ENCODE measurements around the gene RANBP10.

RANBP10 gene

DNA sequence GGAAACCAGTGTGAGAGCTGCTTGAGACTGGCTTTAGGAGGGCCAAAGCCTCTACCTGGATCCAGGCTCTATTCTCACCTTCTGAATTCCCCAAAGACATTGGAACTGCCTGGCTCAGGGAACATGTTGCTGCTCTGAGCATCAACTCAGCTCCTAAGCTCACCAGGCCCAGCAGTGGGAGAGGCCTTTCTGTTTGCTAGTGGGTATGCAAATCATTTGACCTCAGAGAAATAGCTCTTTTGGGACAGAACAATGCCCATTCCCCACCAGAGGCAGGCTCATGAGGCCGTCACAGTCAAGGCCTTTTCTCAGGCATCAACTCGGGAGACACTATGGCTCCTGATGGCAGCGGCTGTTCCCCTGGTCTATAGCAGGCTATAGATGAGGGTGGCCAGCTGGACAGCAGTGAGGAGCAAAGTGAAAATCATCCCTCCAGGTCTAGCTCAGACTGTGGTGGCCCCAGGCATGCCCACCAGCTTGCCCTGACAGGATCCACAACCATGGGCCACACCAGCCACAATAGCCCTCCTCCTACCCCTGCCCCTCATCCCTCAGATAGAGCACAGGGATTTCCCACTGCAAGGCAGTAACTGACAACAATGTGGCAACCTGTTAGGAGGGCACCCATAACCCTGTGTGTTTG, 56.8 kb downstream of the RANBP10 start:
- TF ChIP-seq, protein P1, sequence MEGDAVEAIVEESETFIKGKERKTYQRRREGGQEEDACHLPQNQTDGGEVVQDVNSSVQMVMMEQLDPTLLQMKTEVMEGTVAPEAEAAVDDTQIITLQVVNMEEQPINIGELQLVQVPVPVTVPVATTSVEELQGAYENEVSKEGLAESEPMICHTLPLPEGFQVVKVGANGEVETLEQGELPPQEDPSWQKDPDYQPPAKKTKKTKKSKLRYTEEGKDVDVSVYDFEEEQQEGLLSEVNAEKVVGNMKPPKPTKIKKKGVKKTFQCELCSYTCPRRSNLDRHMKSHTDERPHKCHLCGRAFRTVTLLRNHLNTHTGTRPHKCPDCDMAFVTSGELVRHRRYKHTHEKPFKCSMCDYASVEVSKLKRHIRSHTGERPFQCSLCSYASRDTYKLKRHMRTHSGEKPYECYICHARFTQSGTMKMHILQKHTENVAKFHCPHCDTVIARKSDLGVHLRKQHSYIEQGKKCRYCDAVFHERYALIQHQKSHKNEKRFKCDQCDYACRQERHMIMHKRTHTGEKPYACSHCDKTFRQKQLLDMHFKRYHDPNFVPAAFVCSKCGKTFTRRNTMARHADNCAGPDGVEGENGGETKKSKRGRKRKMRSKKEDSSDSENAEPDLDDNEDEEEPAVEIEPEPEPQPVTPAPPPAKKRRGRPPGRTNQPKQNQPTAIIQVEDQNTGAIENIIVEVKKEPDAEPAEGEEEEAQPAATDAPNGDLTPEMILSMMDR (IDR thresholded peaks at IDR 0.05; ENCODE audit: borderline replicate concordance, insufficient read depth, low read depth, low read length) = no peak
- H3K4me3 ChIP-seq (ENCODE audit: low read depth, low read length) = no peak overlapping the region

DNA sequence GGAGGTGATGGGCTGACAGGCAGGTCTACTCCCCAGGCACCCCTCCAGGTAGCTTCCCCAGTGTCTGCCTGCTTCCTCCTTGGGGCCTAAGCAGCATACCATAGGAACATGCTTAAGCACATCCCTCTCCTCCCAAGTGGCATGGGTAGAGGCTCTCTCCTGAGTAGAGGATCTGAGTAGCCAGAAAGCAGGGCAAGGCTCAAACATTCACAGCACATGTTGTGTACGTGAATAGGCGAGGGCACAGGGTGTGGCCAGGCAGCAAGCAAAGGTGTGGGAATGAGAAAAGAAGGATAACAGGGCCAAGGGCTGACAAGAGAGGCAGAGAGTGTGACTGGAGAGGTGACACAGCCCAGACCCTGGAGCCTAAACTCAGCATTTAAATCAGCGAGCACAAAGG, 57.5 kb downstream of the RANBP10 start:
- TF ChIP-seq, protein P1 (IDR thresholded peaks at IDR 0.05; ENCODE audit: borderline replicate concordance, insufficient read depth, low read depth, low read length) = no peak
- no peak overlapping the region for H3K4me3 ChIP-seq (ENCODE audit: low read depth, low read length)

DNA sequence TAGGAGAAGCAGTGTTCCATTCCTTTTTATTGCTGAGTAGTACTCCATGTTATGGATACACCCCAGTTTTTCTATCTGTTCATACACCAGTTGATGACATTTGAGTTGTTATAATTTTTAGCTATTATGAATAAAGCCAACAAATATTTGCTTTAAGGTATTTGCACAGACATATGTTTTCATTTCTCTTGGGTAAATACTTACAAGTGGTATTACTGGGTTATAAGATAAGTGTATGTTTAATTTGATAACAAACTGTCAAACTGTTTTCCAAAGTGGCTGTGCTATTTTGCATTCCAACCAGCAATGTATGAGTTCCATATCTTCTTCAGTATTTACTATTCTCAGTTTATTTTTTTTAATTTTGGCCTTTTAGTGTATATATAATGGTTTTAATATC, 59.5 kb downstream of the RANBP10 start:
- H3K4me3 ChIP-seq (ENCODE audit: low read depth, low read length) = no peak overlapping the region
- TF ChIP-seq, protein P1 (IDR thresholded peaks at IDR 0.05; ENCODE audit: borderline replicate concordance, insufficient read depth, low read depth, low read length) = no peak

DNA sequence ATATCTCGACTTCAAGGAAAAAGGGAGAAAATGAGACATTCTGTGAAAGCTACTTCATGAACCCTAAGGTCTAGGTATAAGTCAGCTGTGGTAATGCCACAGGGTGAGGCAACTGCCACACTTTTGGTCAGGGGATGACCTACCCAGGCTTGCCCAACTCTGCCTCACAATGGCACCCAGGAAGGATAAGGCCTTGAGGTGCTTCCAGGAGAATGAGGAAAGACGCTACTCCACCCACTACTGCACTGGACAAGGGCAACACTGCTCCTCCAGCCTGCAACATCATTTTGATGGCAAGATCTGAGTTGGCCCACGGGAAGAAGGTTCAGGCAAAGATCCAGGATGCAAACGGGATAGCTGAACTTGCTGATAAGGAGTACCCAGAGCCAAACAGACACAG, 65.2 kb downstream of the RANBP10 start:
- TF ChIP-seq, protein P1 (IDR thresholded peaks at IDR 0.05; ENCODE audit: borderline replicate concordance, insufficient read depth, low read depth, low read length) = no peak

DNA sequence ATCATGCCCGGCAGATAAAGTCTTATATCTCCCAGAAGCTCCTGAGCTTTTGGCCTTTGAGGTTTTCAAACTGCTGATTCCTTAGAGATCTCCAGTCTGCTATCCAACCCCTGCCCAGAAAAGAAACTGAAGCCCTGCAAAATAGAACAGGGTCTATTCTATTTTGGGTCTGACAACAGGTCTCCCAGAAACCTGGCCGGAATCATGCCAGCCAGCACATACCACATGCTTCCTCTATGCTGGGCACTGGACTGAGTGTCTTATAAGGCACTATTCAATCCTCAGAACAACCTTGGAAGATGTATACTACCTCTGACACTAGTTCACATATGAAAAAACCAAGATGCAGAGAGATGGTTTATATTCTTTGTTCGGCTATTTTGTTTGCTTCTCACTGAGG, 66.0 kb downstream of the RANBP10 start:
- no peak overlapping the region for H3K4me3 ChIP-seq (ENCODE audit: low read depth, low read length)
- TF ChIP-seq, protein P1 (IDR thresholded peaks at IDR 0.05; ENCODE audit: borderline replicate concordance, insufficient read depth, low read depth, low read length) = no peak

More for the DNA sequence above, 65.2 kb downstream of the RANBP10 start:
- no peak overlapping the region for H3K4me3 ChIP-seq (ENCODE audit: low read depth, low read length)

DNA sequence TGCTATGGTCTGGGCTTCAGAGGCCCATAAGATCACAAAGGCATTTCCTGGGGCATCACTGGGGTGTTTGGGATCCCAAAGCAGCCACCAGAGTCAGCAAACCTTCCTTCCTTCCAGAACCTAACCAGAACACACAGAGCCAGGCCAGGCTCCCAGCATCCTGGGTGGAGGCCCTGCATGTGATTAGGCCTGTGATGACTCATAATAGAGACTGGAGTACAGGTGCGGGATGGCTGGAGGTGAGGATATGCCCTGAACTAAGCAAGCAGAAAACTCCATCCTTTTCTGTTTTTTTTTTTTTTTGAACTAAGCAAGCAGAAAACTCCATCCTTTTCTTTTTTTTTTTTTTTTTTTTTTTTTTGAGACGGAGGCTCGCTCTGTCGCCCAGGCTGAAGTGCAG, 69.5 kb downstream of the RANBP10 start:
- TF ChIP-seq, protein P1 (IDR thresholded peaks at IDR 0.05; ENCODE audit: borderline replicate concordance, insufficient read depth, low read depth, low read length) = no peak
- H3K4me3 ChIP-seq (ENCODE audit: low read depth, low read length) = no peak overlapping the region

DNA sequence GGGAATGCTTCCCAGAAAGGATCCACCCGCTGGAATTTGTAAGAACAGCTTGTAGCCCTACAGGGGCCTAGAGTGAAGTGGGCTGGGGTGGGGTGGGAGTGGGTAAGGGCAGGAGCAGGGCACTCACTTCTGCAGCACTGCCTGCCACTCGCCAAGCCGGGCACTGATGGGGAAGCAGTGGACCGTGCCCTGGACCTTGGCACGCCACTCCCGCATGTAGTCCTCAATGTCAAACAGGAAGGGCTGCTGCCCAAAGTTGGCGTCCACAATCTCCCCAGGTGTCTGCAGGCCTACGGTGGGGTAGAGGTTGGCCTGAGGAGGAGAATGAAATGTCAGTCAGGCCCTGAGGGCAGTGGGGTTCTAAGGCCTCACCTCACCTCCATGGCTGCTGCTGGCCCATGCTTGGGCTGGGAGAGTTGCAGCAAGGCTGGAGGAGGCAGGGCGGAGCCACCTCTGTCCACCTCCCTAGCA, 71.6 kb downstream of the RANBP10 start:
- TF ChIP-seq, protein P1 (IDR thresholded peaks at IDR 0.05; ENCODE audit: borderline replicate concordance, insufficient read depth, low read depth, low read length) = no peak
- no peak overlapping the region for H3K4me3 ChIP-seq (ENCODE audit: low read depth, low read length)
